Ovary (tissue), 3 donors: ENCODE data around the gene FAM149B1.

Source experiments
- POLR2A ChIP-seq: fragments of 450-650 bp; IDR thresholded peaks from one replicate; pipeline ENCODE4 v1.6.1; 2017; ENCODE audit warnings: antibody characterized with exemption, mild to moderate bottlenecking, moderate library complexity
- TF ChIP-seq, protein P1 (sequence below), 3 donors: fragments of 450-650 bp in 2 of 3; fragments of 200-600 bp in 1 of 3; IDR thresholded peaks; one replicate each; pipeline versions ENCODE4 v1.5.1 to v1.8.0; 2016 to 2022; ENCODE audit warnings: antibody characterized with exemption in 3 of 3, mild to moderate bottlenecking in 1 of 3
- donor health status: DM: no; HTN: no; CAD: no.

DNA sequence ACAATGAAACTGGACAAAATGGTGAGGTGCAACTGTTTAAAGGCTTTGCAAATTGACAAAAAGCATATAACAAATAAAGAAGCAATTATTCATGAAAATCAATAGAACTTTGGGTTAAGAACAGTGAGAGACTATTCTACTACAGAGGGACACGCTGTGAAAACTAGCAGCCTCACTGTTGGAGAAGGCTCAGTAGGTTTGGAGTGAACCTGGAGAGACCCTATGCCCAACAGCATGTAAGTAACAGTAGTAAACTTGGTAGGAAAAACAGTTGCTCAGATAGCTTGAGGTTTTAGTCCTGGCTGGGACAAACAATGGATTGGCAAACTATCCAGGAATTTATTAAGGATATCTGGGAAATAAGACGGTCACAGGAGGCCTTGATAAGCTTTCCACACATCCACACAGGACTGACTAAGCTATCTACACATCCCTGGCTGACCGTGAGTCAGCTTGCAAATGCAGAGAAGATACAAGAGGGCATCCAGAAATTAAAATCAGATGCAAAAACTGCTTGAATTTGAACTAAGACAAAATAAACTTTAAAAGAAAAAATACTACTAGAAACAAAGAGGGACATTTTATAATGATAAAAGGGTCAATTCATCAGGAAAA, 15.9 kb downstream of the FAM149B1 start:
- no peak for TF ChIP-seq POLR2A
- TF ChIP-seq, protein P1, sequence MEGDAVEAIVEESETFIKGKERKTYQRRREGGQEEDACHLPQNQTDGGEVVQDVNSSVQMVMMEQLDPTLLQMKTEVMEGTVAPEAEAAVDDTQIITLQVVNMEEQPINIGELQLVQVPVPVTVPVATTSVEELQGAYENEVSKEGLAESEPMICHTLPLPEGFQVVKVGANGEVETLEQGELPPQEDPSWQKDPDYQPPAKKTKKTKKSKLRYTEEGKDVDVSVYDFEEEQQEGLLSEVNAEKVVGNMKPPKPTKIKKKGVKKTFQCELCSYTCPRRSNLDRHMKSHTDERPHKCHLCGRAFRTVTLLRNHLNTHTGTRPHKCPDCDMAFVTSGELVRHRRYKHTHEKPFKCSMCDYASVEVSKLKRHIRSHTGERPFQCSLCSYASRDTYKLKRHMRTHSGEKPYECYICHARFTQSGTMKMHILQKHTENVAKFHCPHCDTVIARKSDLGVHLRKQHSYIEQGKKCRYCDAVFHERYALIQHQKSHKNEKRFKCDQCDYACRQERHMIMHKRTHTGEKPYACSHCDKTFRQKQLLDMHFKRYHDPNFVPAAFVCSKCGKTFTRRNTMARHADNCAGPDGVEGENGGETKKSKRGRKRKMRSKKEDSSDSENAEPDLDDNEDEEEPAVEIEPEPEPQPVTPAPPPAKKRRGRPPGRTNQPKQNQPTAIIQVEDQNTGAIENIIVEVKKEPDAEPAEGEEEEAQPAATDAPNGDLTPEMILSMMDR (IDR thresholded peaks at IDR 0.05), result no peak
